ENCODE measurements around the gene NTN4.

DNA sequence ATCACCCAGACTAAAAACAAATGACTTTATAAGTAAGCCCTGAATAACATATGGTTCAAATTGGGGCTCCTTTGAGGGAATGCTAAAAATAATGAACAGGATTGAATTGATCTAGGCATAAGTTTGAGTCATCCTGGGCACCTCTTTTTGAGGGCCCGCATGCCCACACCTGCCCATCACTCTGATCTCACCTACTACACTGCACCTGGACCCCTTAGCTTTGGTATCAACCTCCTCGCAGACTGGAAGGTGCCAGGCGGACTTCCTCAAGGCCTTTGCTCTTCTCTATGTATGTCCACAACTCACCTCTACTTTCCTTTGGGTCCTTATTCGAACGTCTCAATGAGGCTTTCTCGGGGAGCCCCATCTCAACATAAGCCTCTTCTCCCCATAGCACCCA, 17.2 kb downstream of the NTN4 start:
- TF ChIP-seq RAD21 (IDR thresholded peaks at IDR 0.05; ENCODE audit: low read depth) (no peak), CEBPB (IDR thresholded peaks at IDR 0.05) (no peak), YY1 (IDR thresholded peaks at IDR 0.05; ENCODE audit: low read depth) (no peak), CREB1 (IDR thresholded peaks at IDR 0.05; ENCODE audit: low read depth) (no peak), EP300 (IDR thresholded peaks at IDR 0.05; ENCODE audit: borderline replicate concordance) (no peak), TAF1 (IDR thresholded peaks at IDR 0.05; ENCODE audit: low read depth) (no peak), NFIC (IDR thresholded peaks at IDR 0.05) (no peak), TCF12 (IDR thresholded peaks at IDR 0.05; ENCODE audit: low read depth) (no peak), TEAD4 (IDR thresholded peaks at IDR 0.05) (no peak), EGR1 (IDR thresholded peaks at IDR 0.05) (no peak), FOXM1 (IDR thresholded peaks at IDR 0.05; ENCODE audit: borderline replicate concordance, low read depth) (no peak)
- TF ChIP-seq, protein P1, sequence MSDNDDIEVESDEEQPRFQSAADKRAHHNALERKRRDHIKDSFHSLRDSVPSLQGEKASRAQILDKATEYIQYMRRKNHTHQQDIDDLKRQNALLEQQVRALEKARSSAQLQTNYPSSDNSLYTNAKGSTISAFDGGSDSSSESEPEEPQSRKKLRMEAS (IDR thresholded peaks at IDR 0.05): no peak
- TF ChIP-seq, protein P2, sequence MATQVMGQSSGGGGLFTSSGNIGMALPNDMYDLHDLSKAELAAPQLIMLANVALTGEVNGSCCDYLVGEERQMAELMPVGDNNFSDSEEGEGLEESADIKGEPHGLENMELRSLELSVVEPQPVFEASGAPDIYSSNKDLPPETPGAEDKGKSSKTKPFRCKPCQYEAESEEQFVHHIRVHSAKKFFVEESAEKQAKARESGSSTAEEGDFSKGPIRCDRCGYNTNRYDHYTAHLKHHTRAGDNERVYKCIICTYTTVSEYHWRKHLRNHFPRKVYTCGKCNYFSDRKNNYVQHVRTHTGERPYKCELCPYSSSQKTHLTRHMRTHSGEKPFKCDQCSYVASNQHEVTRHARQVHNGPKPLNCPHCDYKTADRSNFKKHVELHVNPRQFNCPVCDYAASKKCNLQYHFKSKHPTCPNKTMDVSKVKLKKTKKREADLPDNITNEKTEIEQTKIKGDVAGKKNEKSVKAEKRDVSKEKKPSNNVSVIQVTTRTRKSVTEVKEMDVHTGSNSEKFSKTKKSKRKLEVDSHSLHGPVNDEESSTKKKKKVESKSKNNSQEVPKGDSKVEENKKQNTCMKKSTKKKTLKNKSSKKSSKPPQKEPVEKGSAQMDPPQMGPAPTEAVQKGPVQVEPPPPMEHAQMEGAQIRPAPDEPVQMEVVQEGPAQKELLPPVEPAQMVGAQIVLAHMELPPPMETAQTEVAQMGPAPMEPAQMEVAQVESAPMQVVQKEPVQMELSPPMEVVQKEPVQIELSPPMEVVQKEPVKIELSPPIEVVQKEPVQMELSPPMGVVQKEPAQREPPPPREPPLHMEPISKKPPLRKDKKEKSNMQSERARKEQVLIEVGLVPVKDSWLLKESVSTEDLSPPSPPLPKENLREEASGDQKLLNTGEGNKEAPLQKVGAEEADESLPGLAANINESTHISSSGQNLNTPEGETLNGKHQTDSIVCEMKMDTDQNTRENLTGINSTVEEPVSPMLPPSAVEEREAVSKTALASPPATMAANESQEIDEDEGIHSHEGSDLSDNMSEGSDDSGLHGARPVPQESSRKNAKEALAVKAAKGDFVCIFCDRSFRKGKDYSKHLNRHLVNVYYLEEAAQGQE (IDR thresholded peaks at IDR 0.05; ENCODE audit: low read depth): no peak
- TF ChIP-seq, protein P3, sequence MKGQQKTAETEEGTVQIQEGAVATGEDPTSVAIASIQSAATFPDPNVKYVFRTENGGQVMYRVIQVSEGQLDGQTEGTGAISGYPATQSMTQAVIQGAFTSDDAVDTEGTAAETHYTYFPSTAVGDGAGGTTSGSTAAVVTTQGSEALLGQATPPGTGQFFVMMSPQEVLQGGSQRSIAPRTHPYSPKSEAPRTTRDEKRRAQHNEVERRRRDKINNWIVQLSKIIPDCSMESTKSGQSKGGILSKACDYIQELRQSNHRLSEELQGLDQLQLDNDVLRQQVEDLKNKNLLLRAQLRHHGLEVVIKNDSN (IDR thresholded peaks at IDR 0.05): no peak
